Astrocyte of the spinal cord (primary cell): ENCODE results near the gene NFATC1.

ENCODE experiments used
- DNase-seq: peaks from one replicate; pipeline ENCODE4 v3.0.0; 2011; ENCODE audit warnings: low read depth, low spot score
- H3K4me3 ChIP-seq: 2 replicates; pipeline ENCODE4 v1.5.1; 2011; ENCODE audit warnings: low read depth, mild to moderate bottlenecking, low read length, moderate library complexity
- CTCF ChIP-seq: IDR thresholded peaks from 2 replicates; pipeline ENCODE4 v1.5.1; 2012; ENCODE audit warnings: low read depth, mild to moderate bottlenecking, low read length, inconsistent platforms
- in situ Hi-C: cut with HindIII; loops from 2 replicates; pipeline ENCODE4 v1.10.0; 2017; ENCODE audit warnings: low sequenced_read_pairs

NFATC1 gene

GRCh38 chr18:79548986-79549637, 153.4 kb downstream of the NFATC1 start:
- no peak for TF ChIP-seq CTCF
- in situ Hi-C loops = no loop called here
- no peak overlapping the region for H3K4me3 ChIP-seq
- no peak for DNase-seq

GRCh38 chr18:79549638-79550000, 153.9 kb downstream of the NFATC1 start:
- H3K4me3 ChIP-seq = no peak overlapping the region
- no peak for TF ChIP-seq CTCF
- in situ Hi-C loops = no loop called here
- DNase-seq = no peak

- H3K4me3 ChIP-seq = no peak overlapping the region
- in situ Hi-C loops = no loop called here
- no peak for DNase-seq
- TF ChIP-seq CTCF = no peak
These were observed 156.5 kb downstream of the NFATC1 start for GRCh38 chr18:79552140-79552631.

GRCh38 chr18:79552696-79553095, 157.0 kb downstream of the NFATC1 start:
- H3K4me3 ChIP-seq = no peak overlapping the region
- in situ Hi-C loops = no loop called here
- no peak for TF ChIP-seq CTCF
- no peak for DNase-seq

- H3K4me3 ChIP-seq = no peak overlapping the region
- DNase-seq = no peak
- no peak for TF ChIP-seq CTCF
- in situ Hi-C loops = no loop called here
These were observed 157.4 kb downstream of the NFATC1 start for GRCh38 chr18:79553154-79553553.

GRCh38 chr18:79553696-79554095, 158.0 kb downstream of the NFATC1 start:
- no peak for DNase-seq
- H3K4me3 ChIP-seq = no peak overlapping the region
- TF ChIP-seq CTCF = no peak
- in situ Hi-C loops = no loop called here
